Measurements from ENCODE around the gene TNFRSF6B.

The TNFRSF6B gene

GRCh38 chr20:63686094-63686491 is 10.4 kb upstream of the TNFRSF6B start:
- no peak for DNase-seq (ENCODE audit: low read depth)

DNA sequence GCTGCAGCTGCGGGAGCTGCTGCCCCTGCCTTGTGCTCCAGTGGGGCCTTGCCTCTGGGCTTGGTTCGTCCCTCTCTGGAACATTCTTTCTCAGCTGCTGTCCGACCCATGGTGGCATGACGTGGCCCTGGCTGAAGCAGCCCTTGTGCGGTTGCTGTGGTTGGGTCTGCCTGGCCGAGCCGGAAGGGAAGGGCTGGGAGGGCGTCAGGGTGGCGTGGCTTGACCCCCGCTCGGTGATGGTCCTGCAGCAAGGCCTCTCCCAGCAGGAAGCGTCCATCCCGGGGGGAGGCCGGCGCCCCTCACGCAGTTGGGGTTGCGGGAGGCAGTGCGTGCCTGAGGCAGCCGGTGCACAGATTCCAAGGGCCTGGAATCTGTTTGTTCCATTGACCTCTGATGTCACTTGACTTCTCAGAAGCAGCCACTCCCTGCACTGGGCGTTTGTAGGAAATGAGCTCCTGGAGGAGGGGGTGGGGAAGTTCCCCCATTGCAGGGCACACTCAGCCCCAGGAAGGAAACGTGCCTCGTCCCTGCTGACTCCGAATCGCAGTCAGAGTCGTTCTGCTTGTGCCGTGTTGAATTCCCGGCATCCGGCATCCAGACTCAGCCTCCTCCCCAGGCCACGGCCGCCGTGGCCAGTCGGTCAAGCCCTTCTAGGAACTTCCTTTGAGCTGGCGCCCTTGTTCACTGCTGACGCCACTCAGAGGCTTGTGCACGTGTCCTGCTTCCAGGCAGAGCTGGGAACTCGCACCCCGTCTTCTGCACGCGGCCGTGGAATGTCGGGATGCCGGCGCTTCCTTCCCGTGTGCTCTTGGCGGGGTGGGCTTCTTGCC is 9.7 kb upstream of the TNFRSF6B start:
- DNase-seq (ENCODE audit: low read depth) = no peak

- DNase-seq (ENCODE audit: low read depth) = no peak
Measured at GRCh38 chr20:63687419-63688178, 8.9 kb upstream of the TNFRSF6B start.

DNA sequence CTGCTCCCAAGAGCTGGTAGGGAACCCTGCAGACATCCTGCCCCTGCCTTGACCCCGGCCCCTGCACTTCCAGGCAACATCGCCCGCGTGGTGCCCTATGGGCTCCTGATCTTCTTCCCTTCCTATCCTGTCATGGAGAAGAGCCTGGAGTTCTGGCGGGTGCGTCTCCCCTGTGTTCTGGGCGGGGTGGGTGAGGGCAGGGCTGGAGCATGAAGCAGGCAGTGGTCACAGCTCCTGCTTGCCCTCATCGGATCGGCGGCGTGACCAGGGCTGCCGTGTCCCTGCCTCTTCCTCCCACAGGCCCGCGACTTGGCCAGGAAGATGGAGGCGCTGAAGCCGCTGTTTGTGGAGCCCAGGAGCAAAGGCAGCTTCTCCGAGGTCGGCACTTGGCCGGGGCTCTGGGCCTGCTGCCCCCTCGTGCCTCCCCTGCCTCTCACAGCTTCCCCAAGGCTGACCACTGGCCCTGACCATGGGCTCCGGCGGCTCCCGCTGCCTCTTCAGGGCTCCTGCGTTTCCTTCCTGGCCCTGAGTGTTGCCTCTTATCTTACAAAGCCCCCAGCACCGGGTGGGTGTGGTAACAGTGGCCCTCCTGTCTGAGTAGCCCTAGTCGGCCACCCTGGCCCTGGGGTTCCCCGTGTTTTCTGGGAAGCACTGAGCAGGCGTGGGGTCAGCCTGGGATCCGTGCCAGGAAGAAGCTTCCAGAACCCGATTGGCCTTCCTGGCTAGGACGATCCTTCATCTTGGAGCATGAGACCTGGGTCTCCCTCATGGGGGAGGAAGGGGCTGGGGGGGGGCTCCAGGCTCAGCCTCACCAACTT is 8.0 kb upstream of the TNFRSF6B start:
- no peak for DNase-seq (ENCODE audit: low read depth)

DNA sequence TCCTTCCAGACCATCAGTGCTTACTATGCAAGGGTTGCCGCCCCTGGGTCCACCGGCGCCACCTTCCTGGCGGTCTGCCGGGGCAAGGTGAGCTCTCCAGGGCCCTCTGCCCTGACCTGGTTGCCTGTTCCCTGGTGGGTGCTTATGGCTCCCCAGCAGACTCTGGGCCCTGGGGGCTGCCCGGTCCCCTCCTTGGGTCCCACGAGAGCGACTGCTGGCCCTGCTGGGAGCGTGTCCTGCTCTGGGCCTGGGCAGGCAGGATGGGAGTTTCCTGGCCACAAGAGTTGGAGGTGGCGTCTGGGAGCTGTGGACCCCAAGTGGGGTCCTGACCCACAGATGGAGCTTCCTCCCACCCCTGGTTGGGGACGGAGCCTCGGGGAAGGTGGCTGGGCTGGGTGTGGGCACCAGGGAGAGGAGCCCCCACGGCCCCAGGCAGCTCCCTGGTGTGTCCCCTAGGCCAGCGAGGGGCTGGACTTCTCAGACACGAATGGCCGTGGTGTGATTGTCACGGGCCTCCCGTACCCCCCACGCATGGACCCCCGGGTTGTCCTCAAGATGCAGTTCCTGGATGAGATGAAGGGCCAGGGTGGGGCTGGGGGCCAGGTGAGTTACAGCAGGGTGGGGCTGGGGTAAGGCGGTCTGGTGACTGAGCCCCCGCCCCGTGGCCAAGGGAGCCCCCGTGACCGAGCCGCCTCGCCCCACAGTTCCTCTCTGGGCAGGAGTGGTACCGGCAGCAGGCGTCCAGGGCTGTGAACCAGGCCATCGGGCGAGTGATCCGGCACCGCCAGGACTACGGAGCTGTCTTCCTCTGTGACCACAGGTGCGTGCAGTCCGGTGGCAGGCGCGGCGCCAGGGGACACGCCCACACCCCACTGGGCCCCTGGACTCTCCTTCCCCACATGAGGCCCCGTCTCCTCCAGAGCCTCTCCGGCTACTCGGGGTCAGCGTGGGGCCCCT is 7.1 kb upstream of the TNFRSF6B start:
- no peak for DNase-seq (ENCODE audit: low read depth)

GRCh38 chr20:63690003-63690897 is 6.2 kb upstream of the TNFRSF6B start:
- no peak for DNase-seq (ENCODE audit: low read depth)

- no peak for DNase-seq (ENCODE audit: low read depth)
Measured at GRCh38 chr20:63690898-63691710, 5.3 kb upstream of the TNFRSF6B start.

DNA sequence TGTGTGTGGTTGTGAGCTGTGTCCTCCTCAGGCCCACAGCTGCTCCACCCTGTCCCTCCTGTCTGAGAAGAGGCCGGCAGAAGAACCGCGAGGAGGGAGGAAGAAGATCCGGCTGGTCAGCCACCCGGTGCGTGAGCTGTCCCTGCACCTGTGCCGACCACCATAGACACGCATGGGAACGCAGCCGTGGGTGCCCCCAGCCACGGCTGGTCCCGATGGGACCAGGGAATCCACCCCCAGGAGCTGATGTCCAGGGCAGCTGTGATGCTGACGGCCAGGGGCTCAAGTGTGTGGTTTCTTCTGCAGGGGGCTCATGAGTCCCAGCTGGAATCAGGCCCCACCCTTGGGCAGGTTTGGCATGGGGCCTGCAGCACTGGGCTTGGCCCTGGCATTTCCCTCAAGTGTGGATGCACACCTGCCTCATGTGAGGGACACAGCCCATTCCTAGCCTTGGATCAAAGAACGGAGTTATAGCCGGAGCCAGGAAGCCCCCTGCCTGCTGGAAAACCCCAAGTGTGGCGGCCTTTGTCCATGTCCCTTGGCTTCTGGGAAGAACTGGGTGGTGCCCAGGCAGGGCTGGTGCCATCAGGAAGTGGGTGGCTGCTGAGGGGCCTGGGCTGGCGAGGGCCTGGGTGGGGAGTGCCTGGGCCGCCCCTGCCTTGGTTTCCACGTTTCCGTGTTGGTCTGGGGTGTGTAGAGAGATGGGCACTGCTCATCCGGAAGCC is 4.6 kb upstream of the TNFRSF6B start:
- no peak for DNase-seq (ENCODE audit: low read depth)

DNA sequence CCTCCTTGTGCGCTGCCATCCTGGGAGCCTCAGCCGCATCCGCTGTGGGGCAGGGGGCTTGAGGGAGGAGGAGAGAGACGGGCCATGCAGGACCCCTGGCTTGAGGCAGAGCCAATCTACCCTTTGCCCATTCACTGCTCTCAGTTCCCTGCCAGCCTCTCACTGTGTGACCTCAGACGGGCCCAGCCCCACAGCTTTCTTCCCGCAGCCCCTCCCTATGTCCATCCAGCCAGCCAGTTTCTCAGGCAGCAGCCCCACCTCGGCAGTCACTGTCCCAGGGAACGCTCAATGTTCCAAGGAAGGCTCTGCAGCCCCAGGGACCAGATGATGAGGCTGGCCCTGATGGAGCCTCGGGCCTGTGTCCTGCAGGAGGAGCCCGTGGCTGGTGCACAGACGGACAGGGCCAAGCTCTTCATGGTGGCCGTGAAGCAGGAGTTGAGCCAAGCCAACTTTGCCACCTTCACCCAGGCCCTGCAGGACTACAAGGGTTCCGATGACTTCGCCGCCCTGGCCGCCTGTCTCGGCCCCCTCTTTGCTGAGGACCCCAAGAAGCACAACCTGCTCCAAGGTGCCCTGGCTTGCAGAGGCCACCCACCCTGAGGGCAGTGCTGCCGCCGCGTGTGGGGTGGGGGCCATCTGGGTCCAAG is 3.9 kb upstream of the TNFRSF6B start:
- DNase-seq (ENCODE audit: low read depth) = no peak

DNA sequence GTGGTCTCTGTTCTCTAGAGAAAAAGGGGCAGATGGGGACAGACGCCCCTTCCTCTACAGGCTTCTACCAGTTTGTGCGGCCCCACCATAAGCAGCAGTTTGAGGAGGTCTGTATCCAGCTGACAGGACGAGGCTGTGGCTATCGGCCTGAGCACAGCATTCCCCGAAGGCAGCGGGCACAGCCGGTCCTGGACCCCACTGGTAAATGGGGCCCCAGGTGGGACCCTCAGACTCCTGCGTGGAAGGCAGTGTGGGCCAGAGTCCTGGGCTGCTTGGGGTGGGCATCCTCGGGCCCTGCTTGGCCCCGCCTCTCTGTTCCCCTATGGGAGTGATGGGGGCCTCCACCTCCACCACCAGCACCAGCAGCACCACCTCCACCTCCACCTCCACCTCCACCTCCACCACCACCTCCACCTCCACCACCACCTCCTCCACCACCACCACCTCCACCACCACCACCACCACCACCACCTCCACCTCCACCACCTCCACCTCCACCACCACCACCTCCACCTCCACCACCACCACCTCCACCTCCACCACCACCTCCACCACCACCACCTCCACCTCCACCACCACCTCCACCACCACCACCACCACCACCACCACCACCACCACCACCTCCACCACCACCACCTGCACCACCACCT is 3.2 kb upstream of the TNFRSF6B start:
- no peak for DNase-seq (ENCODE audit: low read depth)

DNA sequence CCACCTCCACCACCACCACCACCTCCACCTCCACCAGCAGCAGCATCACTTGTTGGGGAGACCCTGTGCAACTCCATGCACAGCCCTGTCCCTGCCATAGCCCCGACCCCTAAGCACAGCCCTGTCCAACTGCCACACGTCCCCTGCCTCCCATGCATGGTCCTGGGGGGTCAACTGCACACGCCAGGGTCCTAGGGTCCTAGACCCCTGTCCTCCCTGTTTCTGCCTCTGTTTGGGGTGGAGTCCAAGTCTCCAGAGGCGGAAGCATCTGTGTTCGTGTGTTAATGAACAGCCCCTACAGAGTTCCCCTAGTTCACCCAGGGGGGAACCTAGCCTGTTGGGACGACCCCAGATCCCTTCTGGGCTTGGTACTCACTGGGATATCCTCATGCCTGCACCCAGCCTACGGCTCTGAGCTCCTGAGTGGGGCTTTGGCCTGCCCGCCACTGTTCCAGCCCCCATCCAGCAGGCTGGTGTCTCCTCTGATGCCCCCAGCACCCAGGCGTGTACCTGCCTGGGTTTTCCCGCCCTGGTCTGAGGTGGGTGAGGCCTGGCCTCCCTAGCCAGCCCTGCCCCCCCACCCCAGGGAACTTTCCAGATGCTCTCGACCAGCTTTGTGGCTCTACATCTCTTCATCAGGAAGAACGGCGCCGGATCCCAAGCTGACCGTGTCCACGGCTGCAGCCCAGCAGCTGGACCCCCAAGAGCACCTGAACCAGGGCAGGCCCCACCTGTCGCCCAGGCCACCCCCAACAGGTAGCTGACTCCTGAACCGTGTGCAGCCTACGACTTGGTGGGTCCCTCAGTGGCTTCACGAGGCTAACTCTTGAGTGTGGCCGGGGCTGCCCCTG is 2.5 kb upstream of the TNFRSF6B start:
- no peak for DNase-seq (ENCODE audit: low read depth)

- DNase-seq (ENCODE audit: low read depth) = no peak
Measured at GRCh38 chr20:63694584-63695423, 1.6 kb upstream of the TNFRSF6B start.

DNA sequence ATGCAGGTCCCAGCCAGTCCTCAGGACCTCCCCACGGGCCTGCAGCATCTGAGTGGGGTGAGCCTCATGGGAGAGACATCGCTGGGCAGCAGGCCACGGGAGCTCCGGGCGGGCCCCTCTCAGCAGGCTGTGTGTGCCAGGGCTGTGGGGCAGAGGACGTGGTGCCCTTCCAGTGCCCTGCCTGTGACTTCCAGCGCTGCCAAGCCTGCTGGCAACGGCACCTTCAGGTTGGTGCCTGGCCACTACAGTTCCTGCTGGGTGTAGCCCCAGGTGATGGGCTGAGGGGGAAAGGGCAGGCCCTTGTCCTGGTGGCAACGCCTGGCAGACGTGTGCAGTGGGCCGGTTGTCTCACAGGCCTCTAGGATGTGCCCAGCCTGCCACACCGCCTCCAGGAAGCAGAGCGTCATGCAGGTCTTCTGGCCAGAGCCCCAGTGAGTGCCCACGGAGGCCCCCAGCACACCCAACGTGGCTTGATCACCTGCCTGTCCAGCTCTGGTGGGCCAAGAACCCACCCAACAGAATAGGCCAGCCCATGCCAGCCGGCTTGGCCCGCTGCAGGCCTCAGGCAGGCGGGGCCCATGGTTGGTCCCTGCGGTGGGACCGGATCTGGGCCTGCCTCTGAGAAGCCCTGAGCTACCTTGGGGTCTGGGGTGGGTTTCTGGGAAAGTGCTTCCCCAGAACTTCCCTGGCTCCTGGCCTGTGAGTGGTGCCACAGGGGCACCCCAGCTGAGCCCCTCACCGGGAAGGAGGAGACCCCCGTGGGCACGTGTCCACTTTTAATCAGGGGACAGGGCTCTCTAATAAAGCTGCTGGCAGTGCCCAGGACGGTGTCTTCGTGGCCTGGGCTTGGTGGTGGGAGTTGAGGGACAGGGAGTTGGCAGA is 787 bp upstream of the TNFRSF6B start:
- DNase-seq (ENCODE audit: low read depth) = no peak

DNA sequence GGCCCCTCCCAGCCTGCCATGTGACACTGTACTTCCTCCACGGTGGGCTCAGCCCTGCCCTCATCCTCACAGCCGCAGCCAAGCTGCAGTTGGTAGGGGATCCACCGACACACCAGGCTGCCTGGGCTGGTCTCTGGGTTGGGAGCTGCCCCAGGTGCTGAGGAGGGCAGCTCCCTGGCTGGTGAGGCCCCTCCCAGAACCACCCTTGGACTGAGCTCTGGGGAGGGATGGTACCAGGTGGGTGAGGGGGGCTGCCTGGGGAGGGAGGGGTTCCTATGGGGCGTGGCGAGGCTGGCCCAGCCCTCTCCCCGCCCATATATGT is 185 bp upstream of the TNFRSF6B start:
- DNase-seq (ENCODE audit: low read depth) = no peak

GRCh38 chr20:63697357-63697867 is 960 bp downstream of the TNFRSF6B start:
- no peak for DNase-seq (ENCODE audit: low read depth)

All from T-helper 22 cell (primary cell).